ENCODE data around the gene KCTD4.
"Not testable (repeated sequence)": the region's sequence is repeated elsewhere in the genome, so short reads cannot be mapped to it uniquely, and the experiment has no call there.

Gene KCTD4

DNA sequence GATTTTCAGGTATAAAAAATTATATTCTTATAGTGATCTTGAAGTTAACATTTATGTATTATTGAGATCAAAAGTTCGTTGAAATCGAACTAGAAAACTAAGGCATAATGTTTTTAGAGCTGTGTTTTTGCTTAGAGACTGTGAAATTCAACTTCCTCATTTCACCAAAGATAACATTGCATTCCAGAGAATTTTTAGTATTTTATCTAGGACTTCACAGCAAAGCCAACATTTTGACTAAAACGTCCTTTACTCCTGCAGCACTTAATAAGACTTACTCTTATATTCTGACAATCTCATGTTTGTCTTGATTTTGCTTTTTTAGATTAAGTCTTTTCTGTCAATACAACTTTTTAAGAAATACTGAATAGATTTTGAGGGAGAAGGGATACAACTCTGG lies 4.7 kb downstream of the KCTD4 start:
- H3K9ac ChIP-seq (ENCODE audit: low read length), result no peak overlapping the region
- H3K4me3 ChIP-seq (ENCODE audit: low read depth, low read length), result no peak overlapping the region
- no peak overlapping the region for H3K27ac ChIP-seq (ENCODE audit: low read depth, low read length)
- no peaks in the 10 kb centered on the region for H3K27me3 ChIP-seq (ENCODE audit: control insufficient read depth, insufficient read depth, low read length)
- H3K9me3 ChIP-seq (ENCODE audit: control insufficient read depth, insufficient read depth, low read depth, low read length), result no peaks in the 10 kb centered on the region
- H3K4me1 ChIP-seq (ENCODE audit: control insufficient read depth, insufficient read depth, low read length), result peaks cover 4% of the 10 kb centered on the region
- H3K36me3 ChIP-seq (ENCODE audit: control insufficient read depth, insufficient read depth, low read length), result no peaks in the 10 kb centered on the region

DNA sequence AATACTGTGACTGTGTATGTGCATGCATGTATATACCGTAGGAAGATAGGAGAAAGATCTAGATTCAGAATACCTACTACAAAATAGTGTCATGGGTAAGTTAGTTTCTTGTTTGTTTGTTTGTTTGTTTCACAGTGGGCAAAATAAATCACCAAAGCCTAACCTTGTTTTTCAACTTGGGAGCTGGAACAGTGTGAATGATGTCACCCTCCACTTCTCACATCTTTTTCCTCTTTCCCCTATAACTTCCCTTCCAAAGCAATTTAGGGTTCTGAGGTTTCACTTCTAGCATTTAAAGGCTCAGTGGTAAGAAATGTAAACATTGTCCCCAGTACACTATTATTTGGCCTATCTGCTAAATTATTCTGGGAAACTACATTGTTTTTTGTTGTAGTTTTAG lies 5.4 kb downstream of the KCTD4 start:
- Histone ChIP-seq H3K4me1 (ENCODE audit: control insufficient read depth, insufficient read depth, low read length) (peaks cover 4% of the 10 kb centered on the region), H3K36me3 (ENCODE audit: control insufficient read depth, insufficient read depth, low read length) (no peaks in the 10 kb centered on the region), H3K27me3 (ENCODE audit: control insufficient read depth, insufficient read depth, low read length) (no peaks in the 10 kb centered on the region), H3K27ac (ENCODE audit: low read depth, low read length) (no peak overlapping the region), H3K4me3 (ENCODE audit: low read depth, low read length) (no peak overlapping the region), H3K9ac (ENCODE audit: low read length) (no peak overlapping the region), H3K9me3 (ENCODE audit: control insufficient read depth, insufficient read depth, low read depth, low read length) (no peaks in the 10 kb centered on the region)

DNA sequence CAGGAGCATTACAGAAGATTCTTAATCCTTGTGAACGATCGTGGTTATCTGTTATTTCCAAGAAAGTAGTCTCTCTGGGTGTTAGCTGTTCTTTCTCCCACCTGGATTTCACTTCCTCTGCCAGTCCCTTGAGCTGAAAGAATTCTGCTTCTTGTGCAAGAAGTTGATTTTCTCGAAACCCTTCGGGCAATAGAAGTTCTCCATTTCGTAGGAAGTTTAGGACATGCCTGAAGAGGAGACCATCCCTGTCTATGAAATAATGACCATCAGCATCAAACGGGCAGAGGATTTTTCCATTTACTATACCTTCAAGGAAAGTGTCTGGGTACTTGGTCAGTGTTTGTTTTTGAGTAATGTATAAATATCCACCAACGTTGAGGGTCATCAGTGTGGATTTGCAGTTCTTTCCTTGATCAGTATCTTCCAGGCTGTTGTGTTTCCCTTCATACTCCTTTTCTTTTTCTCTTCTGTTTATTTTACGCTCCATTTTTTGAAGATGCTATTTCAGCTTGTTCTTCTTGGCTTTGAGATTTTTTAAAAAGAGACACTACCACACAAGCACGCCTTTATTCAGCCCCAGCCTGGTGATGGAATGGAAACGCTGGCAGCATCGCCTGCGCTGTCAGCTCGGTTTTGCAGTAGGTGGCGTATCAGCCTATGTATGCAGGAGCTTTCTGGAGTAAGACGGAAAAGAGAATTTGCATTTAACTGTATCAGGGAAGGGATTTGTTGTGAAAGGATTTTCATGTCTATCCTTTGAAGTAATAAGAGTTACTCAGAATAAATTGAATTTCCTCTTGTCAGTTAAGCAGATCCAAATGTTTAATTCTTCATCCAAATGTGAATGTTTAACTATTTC lies 6.5 kb downstream of the KCTD4 start:
- H3K27me3 ChIP-seq (ENCODE audit: control insufficient read depth, insufficient read depth, low read length), result no peaks in the 10 kb centered on the region
- no peaks in the 10 kb centered on the region for H3K9me3 ChIP-seq (ENCODE audit: control insufficient read depth, insufficient read depth, low read depth, low read length)
- H3K4me3 ChIP-seq (ENCODE audit: low read depth, low read length), result no peak overlapping the region
- H3K9ac ChIP-seq (ENCODE audit: low read length), result no peak overlapping the region
- H3K4me1 ChIP-seq (ENCODE audit: control insufficient read depth, insufficient read depth, low read length), result peaks cover 4% of the 10 kb centered on the region
- no peak overlapping the region for H3K27ac ChIP-seq (ENCODE audit: low read depth, low read length)
- no peaks in the 10 kb centered on the region for H3K36me3 ChIP-seq (ENCODE audit: control insufficient read depth, insufficient read depth, low read length)

DNA sequence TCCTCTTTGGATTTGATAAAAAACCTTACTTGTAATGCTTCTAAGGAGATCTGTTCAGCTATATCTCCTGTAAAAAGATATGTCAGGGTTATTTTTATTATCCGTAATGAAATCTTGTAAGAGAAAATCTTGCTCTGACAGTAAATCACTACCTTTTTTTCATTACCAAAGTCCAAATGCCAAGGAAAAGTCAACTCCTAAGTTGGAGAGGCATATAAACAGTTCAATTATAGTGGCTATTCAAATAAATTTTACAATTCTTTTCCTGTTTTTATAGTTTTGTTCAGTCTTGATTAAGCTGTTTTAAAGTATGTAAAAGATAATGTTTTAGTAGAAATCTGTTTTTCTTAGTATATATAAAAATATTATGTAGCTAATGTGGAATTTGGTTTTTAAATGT lies 9.0 kb downstream of the KCTD4 start:
- no peaks in the 10 kb centered on the region for H3K36me3 ChIP-seq (ENCODE audit: control insufficient read depth, insufficient read depth, low read length)
- no peaks in the 10 kb centered on the region for H3K27me3 ChIP-seq (ENCODE audit: control insufficient read depth, insufficient read depth, low read length)
- no peak overlapping the region for H3K4me3 ChIP-seq (ENCODE audit: low read depth, low read length)
- no peaks in the 10 kb centered on the region for H3K9me3 ChIP-seq (ENCODE audit: control insufficient read depth, insufficient read depth, low read depth, low read length)
- H3K4me1 ChIP-seq (ENCODE audit: control insufficient read depth, insufficient read depth, low read length), result peaks cover 4% of the 10 kb centered on the region
- H3K9ac ChIP-seq (ENCODE audit: low read length), result no peak overlapping the region
- no peak overlapping the region for H3K27ac ChIP-seq (ENCODE audit: low read depth, low read length)

DNA sequence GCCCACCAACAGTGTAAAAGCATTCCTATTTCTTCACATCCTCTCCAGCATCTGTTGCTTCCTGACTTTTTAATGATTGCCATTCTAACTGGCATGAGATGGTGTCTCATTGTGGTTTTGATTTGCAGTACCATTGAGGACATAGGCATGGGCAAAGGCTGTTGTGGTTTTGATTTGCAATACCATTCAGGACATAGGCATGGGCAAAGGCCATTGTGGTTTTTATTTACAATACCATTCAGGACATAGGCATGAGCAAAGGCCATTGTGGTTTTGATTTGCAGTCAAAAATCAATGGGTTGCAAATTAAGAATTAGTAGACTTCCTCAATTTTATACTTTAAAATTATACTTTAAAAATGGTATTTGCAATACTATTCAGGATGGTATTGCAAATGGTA lies 11.3 kb downstream of the KCTD4 start:
- H3K9ac ChIP-seq (ENCODE audit: low read length); H3K9me3 ChIP-seq (ENCODE audit: control insufficient read depth, insufficient read depth, low read depth, low read length); H3K36me3 ChIP-seq (ENCODE audit: control insufficient read depth, insufficient read depth, low read length); H3K4me1 ChIP-seq (ENCODE audit: control insufficient read depth, insufficient read depth, low read length); H3K27ac ChIP-seq (ENCODE audit: low read depth, low read length); H3K4me3 ChIP-seq (ENCODE audit: low read depth, low read length); H3K27me3 ChIP-seq (ENCODE audit: control insufficient read depth, insufficient read depth, low read length): not testable (repeated sequence)

DNA sequence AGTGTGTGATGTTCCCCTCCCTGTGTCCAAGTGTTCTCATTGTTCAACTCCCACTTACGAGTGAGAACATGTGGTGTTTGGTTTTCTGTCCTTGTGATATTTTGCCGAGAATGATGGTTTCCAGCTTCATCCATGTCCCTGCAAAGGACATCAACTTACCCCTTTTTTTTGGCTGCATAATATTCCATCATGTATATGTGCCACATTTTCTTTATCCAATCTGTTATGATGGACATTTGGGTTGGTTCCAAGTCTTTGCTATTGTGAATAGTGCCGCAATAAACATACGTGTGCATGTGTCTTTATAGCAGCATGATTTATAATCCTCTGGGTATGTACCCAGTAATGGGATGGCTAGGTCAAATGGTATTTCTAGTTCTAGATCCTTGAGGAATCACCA lies 11.8 kb downstream of the KCTD4 start:
- H3K9me3 ChIP-seq (ENCODE audit: control insufficient read depth, insufficient read depth, low read depth, low read length); H3K4me1 ChIP-seq (ENCODE audit: control insufficient read depth, insufficient read depth, low read length): not testable (repeated sequence)

DNA sequence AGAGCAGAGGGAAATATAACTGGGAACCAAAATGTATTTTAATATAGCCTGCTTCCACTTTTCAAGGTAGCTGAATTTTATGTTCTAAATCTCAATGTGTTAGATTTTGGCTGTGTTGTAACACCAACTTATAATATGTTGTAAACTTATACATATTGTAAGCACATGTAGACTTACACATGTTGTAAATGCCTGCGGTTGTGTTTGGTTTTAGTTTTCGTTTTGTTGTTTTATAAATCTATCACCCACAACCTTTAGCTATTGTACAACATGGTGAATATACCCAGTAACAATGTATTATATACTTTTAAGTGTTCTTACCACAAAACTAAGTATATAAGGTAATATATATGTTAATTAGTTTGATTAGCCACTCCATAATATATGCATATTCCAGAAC lies 15.6 kb downstream of the KCTD4 start:
- H3K9ac ChIP-seq (ENCODE audit: low read length), result no peak overlapping the region
- H3K9me3 ChIP-seq (ENCODE audit: control insufficient read depth, insufficient read depth, low read depth, low read length), result no peaks in the 10 kb centered on the region
- H3K4me1 ChIP-seq (ENCODE audit: control insufficient read depth, insufficient read depth, low read length), result no peaks in the 10 kb centered on the region
- no peak overlapping the region for H3K27ac ChIP-seq (ENCODE audit: low read depth, low read length)
- no peaks in the 10 kb centered on the region for H3K27me3 ChIP-seq (ENCODE audit: control insufficient read depth, insufficient read depth, low read length)
- H3K4me3 ChIP-seq (ENCODE audit: low read depth, low read length), result no peak overlapping the region
- peaks cover 7% of the 10 kb centered on the region; the same call in 1 of the 2 replicates for H3K36me3 ChIP-seq (ENCODE audit: control insufficient read depth, insufficient read depth, low read length)

More for the DNA sequence above, 11.8 kb downstream of the KCTD4 start:
- not testable (repeated sequence) for H3K4me3 ChIP-seq (ENCODE audit: low read depth, low read length); H3K36me3 ChIP-seq (ENCODE audit: control insufficient read depth, insufficient read depth, low read length); H3K27me3 ChIP-seq (ENCODE audit: control insufficient read depth, insufficient read depth, low read length); H3K9ac ChIP-seq (ENCODE audit: low read length); H3K27ac ChIP-seq (ENCODE audit: low read depth, low read length)

DNA sequence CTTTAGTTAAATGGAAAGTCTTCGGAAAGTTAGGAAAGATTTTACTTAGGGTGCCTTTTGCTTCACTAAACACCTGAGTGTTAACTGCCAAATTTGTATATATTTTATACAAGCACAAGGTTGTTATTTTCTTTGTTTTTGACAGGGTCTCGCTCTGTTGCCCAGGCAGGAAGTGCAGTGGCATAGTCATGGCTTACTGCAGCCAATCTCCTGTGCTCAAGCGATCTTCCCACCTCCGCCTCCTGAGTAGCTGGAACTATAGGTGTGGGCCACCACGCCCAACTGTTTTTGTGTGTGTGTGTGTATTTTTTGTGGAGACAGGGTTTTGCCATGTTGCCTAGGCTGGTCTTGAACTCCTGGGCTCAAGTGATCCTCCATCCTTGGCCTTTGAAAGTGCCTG lies 16.2 kb downstream of the KCTD4 start:
- Histone ChIP-seq H3K9ac (ENCODE audit: low read length) (no peak overlapping the region), H3K36me3 (ENCODE audit: control insufficient read depth, insufficient read depth, low read length) (peaks cover 7% of the 10 kb centered on the region; the same call in 1 of the 2 replicates), H3K27me3 (ENCODE audit: control insufficient read depth, insufficient read depth, low read length) (no peaks in the 10 kb centered on the region), H3K4me3 (ENCODE audit: low read depth, low read length) (no peak overlapping the region), H3K4me1 (ENCODE audit: control insufficient read depth, insufficient read depth, low read length) (no peaks in the 10 kb centered on the region), H3K9me3 (ENCODE audit: control insufficient read depth, insufficient read depth, low read depth, low read length) (no peaks in the 10 kb centered on the region), H3K27ac (ENCODE audit: low read depth, low read length) (no peak overlapping the region)

DNA sequence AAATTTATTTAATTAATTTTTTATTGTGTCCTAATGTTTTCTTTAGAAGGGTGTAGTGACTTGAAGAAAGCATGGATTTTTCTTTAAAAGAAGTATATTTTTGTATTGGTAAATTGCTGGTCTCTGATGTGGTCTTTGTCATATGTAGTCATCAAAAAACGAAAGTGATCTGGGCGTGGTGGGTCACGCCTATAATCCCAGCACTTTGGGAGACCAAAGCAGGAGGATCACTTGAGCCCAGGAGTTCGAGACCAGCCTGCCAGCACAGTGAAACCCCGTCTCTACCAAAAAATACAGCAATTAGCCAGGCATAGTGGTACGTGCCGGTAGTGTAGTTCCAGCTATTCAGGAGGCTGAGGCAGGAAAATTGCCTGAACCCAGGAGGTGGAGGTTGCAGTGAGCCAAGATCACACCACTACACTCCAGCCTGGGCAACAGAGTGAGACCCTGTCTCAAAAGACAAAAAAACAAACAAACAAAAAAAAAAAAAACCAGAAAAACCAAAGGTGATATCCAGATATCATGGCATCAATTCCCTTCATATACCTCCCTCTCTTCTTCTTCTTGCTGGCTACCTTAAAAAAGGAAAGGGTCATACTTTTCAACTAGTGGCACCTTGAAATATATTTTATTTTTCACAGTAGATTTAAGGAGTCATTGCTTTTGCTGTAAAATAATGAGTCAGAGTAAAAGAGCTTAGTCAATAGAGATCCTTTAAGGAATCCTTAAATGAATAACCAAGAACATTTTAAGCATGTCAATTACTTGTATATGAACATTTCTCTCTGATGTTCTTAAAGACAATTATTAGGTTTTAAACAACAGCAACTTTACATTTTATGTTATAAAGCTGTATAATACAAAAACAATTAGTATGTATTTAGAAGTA lies 19.9 kb downstream of the KCTD4 start:
- peaks cover 7% of the 10 kb centered on the region; the same call in 1 of the 2 replicates for H3K36me3 ChIP-seq (ENCODE audit: control insufficient read depth, insufficient read depth, low read length)
- no peaks in the 10 kb centered on the region for H3K27me3 ChIP-seq (ENCODE audit: control insufficient read depth, insufficient read depth, low read length)
- H3K9ac ChIP-seq (ENCODE audit: low read length), result no peak overlapping the region
- H3K4me1 ChIP-seq (ENCODE audit: control insufficient read depth, insufficient read depth, low read length), result no peaks in the 10 kb centered on the region
- H3K27ac ChIP-seq (ENCODE audit: low read depth, low read length), result no peak overlapping the region
- no peak overlapping the region for H3K4me3 ChIP-seq (ENCODE audit: low read depth, low read length)
- H3K9me3 ChIP-seq (ENCODE audit: control insufficient read depth, insufficient read depth, low read depth, low read length), result no peaks in the 10 kb centered on the region

DNA sequence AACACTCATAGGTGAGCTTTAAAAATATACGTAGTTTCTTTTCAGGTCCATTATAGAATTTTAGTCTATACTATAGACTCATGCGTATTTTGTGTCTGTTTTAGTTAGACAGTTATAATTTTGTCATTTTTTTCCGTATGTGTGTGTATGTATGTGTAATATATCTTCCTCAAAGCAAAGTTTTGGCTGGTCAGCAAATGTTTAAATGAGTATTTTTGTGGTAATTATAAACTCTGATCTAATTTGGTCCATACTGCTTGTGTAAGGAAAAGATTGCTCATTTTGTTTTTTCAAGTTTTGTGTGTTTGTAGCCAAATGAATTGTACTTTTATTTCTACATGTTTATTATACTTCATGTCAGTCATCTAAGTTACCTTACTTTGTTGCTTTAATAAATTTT lies 20.5 kb downstream of the KCTD4 start:
- Histone ChIP-seq H3K4me1 (ENCODE audit: control insufficient read depth, insufficient read depth, low read length) (no peaks in the 10 kb centered on the region), H3K27ac (ENCODE audit: low read depth, low read length) (no peak overlapping the region), H3K36me3 (ENCODE audit: control insufficient read depth, insufficient read depth, low read length) (peaks cover 7% of the 10 kb centered on the region; the same call in 1 of the 2 replicates), H3K4me3 (ENCODE audit: low read depth, low read length) (no peak overlapping the region), H3K9me3 (ENCODE audit: control insufficient read depth, insufficient read depth, low read depth, low read length) (no peaks in the 10 kb centered on the region), H3K9ac (ENCODE audit: low read length) (no peak overlapping the region), H3K27me3 (ENCODE audit: control insufficient read depth, insufficient read depth, low read length) (no peaks in the 10 kb centered on the region)

DNA sequence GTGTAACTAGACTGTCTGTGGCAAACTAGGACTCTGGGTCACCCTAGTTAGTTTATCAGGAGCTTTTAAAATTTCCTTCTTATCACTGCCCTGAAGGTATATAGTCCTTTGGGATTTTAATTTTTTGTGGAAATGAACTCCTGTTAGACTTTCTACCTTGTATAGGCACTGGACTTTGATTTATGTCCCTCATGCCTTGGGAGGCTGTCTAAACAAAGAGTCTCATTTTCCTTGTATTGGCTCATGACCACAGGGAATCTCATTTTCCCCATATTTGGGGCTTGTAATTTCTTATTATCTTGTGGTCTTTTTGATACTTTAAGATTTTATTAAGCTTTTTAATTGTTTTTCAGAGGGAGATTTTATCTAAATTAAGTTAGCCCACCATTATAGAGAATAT lies 21.4 kb downstream of the KCTD4 start:
- Histone ChIP-seq H3K4me3 (ENCODE audit: low read depth, low read length) (no peak overlapping the region), H3K36me3 (ENCODE audit: control insufficient read depth, insufficient read depth, low read length) (peaks cover 7% of the 10 kb centered on the region; the same call in 1 of the 2 replicates), H3K27ac (ENCODE audit: low read depth, low read length) (no peak overlapping the region), H3K4me1 (ENCODE audit: control insufficient read depth, insufficient read depth, low read length) (no peaks in the 10 kb centered on the region), H3K9me3 (ENCODE audit: control insufficient read depth, insufficient read depth, low read depth, low read length) (no peaks in the 10 kb centered on the region), H3K27me3 (ENCODE audit: control insufficient read depth, insufficient read depth, low read length) (no peaks in the 10 kb centered on the region), H3K9ac (ENCODE audit: low read length) (no peak overlapping the region)

Data from HUES6 (cell line).